IPS DF 6.9 (cell line): ENCODE measurements around the gene MAP2K7.

Experiments used
- DNase-seq: peaks from one replicate; pipeline ENCODE4 v3.0.0-alpha.2; 2013; ENCODE audit warnings: low read depth, low spot score
- H3K27ac ChIP-seq: one replicate; pipeline ENCODE4 v1.5.1; 2013; ENCODE audit warnings: low read length, control low read depth
- H3K27me3 ChIP-seq: 2 replicates; pipeline ENCODE4 v1.6.1; 2013; ENCODE audit warnings: mild to moderate bottlenecking, low read length; ENCODE audit not compliant: control insufficient read depth, insufficient read depth
- H3K36me3 ChIP-seq: 2 replicates; pipeline ENCODE4 v1.6.1; 2013; ENCODE audit warnings: low read length; ENCODE audit not compliant: control insufficient read depth, insufficient read depth
- H3K4me1 ChIP-seq: 2 replicates; pipeline ENCODE4 v1.6.1; 2013; ENCODE audit warnings: low read length; ENCODE audit not compliant: control insufficient read depth, insufficient read depth
- H3K4me3 ChIP-seq: 2 replicates; pipeline ENCODE4 v1.5.1; 2013; ENCODE audit warnings: mild to moderate bottlenecking, low read length
- H3K9me3 ChIP-seq: 2 replicates; pipeline ENCODE4 v1.6.1; 2013; ENCODE audit warnings: low read length, inconsistent platforms; ENCODE audit not compliant: control insufficient read depth, insufficient read depth
- WGBS: extraction: QIAGEN DNeasy Blood & Tissue Kit; methylation state at CpG from one replicate; pipeline ENCODE4 v1.1.7; 2013; ENCODE audit warnings: mixed read lengths, missing lambda C conversion rate; ENCODE audit not compliant: insufficient read length, insufficient coverage; 5-methylcytosine and 5-hydroxymethylcytosine counted together

Gene MAP2K7

DNA sequence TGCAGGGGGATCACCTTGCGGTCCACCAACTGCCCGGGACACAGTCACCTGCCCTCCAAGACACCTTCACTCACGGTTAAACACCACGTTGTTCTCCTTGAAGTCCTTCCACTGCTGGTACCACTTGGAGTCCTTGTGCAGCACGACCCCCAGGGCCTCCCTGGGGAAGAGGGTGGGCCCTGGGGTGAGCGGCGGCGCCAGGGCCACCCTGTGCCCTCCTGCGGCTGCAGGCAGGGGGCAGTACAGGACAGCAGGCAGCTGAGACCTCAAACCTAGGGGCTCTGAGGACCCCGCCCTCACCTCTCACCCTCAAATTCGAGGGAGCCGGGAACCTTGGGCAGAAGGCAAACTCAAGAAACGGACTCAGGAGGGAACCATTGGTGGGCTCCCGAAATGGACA lies 29.7 kb downstream of the MAP2K7 start:
- no peak for DNase-seq
- Histone ChIP-seq H3K9me3 (no peaks in the 10 kb centered on the region), H3K27me3 (no peaks in the 10 kb centered on the region), H3K4me3 (no peak overlapping the region), H3K27ac (no peak overlapping the region), H3K36me3 (peaks cover 51% of the 10 kb centered on the region), H3K4me1 (0 out of 2 replicates have a peak, but pooled peaks cover 1% of the 10 kb centered on the region)
- no CpG with 5 or more reads among the region's 14 CpGs for WGBS

DNA sequence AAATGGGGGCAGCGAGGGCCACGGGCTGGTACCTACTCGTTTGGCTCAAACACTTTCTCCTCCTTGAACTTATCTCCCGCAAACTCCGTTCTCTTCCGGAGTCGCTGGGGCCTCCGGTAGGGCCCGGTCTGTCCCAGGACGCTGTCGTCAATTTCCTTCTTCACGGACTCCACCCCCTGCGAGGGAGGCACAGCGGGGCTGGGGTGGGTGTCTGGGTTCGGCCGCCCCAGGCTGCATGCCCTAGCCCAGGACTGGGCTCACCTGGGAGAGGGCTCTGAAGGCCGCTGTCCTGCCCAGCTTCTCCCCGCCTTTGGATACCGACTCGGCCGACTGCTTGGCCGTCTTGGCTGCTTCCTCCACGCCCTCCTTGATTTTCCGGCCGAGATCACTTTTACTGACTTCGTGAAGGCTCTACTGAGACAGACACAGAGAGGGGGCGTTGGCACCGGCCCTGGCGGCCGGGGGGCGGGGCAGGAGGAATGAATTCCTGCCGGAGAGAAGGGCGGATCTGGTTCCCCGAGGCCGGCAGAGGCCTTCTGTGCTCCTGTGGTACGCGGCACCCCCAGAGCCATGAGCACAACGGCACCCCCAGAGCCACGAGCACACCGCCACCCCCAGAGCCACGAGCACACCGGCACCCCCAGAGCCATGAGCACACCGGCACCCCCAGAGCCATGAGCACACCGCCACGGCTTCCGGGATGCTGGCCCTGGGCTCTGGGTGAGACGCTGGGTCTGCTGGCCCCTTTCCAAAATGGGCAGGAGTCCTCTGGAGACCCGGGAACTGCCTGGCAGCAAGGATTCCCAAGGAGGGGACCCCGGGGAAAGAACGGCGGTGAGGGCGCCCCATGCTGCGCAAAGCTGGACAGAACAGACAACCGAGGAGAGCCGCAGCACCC lies 30.4 kb downstream of the MAP2K7 start:
- no peak for DNase-seq
- no peaks in the 10 kb centered on the region for H3K27me3 ChIP-seq
- H3K27ac ChIP-seq, result no peak overlapping the region
- H3K9me3 ChIP-seq, result no peaks in the 10 kb centered on the region
- H3K36me3 ChIP-seq, result peaks cover 51% of the 10 kb centered on the region
- 0 out of 2 replicates have a peak, but pooled peaks cover under 1% of the 10 kb centered on the region for H3K4me1 ChIP-seq
- H3K4me3 ChIP-seq, result no peak overlapping the region
- WGBS, result no CpG with 5 or more reads among the region's 55 CpGs

DNA sequence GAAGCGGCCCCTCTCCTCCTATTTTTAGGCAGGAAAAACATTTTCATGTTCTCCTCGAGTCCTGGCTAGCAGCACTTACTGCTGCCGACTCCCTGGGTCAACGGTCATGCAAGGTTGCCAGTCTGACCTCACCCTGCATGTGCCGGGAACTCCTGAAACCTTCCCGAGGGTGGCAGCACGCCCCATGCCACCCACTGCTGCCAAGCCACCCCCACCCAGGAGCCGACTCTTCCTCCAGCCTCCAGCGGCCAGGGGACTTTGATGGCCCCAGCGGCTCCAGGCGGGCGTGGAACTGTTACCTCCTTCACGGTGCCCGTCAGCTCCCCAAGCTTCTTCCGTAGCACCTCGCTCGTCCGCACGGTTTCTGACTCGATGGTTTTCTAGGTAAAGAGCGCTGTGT lies 31.1 kb downstream of the MAP2K7 start:
- no peaks in the 10 kb centered on the region for H3K27me3 ChIP-seq
- H3K27ac ChIP-seq, result no peak overlapping the region
- no peaks in the 10 kb centered on the region for H3K9me3 ChIP-seq
- no CpG with 5 or more reads among the region's 21 CpGs for WGBS
- H3K4me3 ChIP-seq, result no peak overlapping the region
- peaks cover 51% of the 10 kb centered on the region for H3K36me3 ChIP-seq
- no peaks in the 10 kb centered on the region for H3K4me1 ChIP-seq
- DNase-seq, result no peak

DNA sequence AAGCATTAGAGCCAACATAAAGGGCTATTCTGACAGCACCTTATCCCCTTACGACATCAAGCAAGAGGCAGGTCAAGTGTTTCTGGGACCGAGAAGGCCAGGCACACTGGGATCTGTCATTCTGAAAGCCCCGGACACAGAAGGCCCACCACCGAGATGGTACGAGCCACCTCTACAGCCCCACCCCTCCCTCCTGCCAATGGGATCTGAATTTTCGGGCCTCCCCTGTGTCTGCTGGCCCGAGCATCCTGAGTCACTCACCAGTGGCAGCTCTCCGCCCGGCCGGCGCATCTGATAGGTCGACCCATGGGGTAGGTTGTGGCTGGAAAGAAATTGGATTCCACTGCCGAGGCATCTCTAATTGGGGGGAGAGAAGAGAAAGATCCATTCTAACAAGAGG lies 37.2 kb downstream of the MAP2K7 start:
- WGBS, result no CpG with 5 or more reads among the region's 13 CpGs
- H3K4me3 ChIP-seq, result no peak overlapping the region
- H3K27ac ChIP-seq, result no peak overlapping the region
- H3K9me3 ChIP-seq, result no peaks in the 10 kb centered on the region
- no peaks in the 10 kb centered on the region for H3K27me3 ChIP-seq
- no peak for DNase-seq
- H3K4me1 ChIP-seq, result no peaks in the 10 kb centered on the region
- peaks cover 12% of the 10 kb centered on the region for H3K36me3 ChIP-seq

DNA sequence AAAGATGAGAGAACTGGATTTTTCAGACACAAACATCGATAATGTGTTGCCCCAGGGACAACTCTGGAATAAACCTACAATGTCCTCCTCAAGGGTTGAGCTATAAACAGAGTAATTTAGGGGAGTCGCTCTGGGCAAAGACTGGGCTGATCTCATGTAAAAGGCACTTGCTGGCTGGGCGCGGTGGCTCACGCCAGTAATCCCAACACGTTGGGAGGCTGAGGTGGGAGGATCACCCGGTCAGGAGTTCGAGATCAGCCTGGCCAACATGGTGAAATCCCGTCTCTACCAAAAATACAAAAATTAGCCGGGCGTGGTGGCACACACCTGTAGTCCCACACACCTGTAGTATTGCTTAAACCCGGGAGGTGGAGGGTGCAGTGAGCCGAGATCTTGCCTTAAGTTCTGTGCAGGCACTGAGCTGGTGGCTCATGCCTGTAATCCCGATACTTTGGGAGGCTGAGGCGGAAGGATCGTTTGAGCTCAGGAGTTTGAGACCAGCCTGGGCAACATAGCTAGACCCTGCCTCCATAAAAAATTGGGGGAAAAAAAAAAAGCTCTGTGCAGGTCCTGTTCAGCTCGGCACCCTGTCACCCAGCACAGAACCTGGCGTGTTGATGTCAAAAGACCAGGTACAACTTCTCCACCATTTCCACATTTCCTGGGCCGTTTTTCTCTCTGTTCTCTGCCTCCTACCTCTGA lies 38.4 kb downstream of the MAP2K7 start:
- peaks cover 10% of the 10 kb centered on the region for H3K36me3 ChIP-seq
- H3K4me3 ChIP-seq, result no peak overlapping the region
- no peaks in the 10 kb centered on the region for H3K27me3 ChIP-seq
- WGBS, result no CpG with 5 or more reads among the region's 19 CpGs
- no peak overlapping the region for H3K27ac ChIP-seq
- no peaks in the 10 kb centered on the region for H3K4me1 ChIP-seq
- no peak for DNase-seq
- H3K9me3 ChIP-seq, result no peaks in the 10 kb centered on the region

DNA sequence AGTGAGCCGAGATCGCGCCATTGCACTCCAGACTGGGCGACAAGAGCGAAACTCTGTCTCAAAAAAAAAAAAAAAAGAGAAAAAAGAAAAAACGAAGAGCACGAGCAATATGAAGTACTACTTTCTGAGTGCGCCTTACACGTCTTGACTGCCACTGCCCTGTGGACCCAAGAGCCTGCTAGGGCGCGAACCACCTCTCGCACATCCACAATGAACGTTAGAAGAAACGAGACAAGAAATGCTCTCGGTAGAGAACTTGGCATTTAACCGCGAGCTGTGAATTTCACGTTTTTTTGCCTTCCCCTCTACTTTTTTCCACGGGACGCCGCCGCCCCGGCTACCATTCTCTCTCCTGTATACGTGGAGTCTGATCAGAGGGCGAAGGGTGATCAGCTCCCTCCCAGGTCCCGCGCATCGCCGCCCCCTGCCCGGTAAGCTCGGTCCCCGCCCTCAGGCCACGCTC lies 39.3 kb downstream of the MAP2K7 start:
- H3K9me3 ChIP-seq, result no peaks in the 10 kb centered on the region
- H3K36me3 ChIP-seq, result peaks cover 7% of the 10 kb centered on the region; the same call in 1 of the 2 replicates
- DNase-seq, result no peak
- H3K4me1 ChIP-seq, result no peaks in the 10 kb centered on the region
- no peaks in the 10 kb centered on the region for H3K27me3 ChIP-seq
- no peak overlapping the region for H3K27ac ChIP-seq
- H3K4me3 ChIP-seq, result peak overlapping the region; percentile 67
- WGBS, result no CpG with 5 or more reads among the region's 33 CpGs

DNA sequence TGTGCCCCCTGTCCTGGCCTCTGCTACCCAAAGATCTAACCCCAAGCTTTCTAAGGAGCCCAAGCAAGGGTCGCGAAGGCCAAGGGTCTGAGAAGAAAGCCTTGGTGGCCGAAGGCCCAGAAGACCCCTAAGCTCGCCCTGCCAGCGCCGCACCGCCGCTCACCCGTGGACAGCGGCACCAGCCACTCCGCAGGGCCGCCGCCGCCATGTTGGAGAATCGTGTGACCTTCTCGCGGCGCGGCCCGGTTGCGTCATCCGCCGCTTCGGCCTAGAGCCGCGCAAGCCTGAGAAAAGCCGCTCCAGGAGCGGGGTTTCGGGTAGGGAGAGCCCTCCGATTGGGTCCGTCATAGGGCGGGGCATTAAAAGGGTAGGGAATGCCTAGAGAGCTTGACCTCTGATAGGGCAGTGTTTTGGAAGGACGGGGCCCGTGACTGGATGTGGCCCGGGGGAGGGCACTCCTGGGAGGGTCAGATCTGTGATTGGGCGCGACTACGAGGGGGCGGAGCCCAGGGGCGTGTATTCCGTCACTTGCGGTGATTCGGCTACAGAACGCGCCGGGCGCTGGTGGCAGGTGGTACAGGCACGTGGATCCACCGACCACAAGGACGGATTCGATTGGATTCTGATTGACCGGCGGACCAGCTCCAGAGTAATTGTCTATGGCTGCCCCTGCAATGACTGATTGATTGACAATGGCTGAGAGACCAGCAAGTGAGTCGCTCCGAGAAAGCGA lies 39.9 kb downstream of the MAP2K7 start, which contains the start of gene TIMM44:
TIMM44 (minus strand) TSS at position 223 of the 733 bp plus-strand sequence; CDS start at position 208, 15 bp downstream.
- no peaks in the 10 kb centered on the region for H3K4me1 ChIP-seq
- no peaks in the 10 kb centered on the region for H3K9me3 ChIP-seq
- no peaks in the 10 kb centered on the region for H3K27me3 ChIP-seq
- DNase-seq, result peak; percentile 99
- no CpG with 5 or more reads among the region's 56 CpGs for WGBS
- no peak within 1 kb of the TSS for H3K27ac ChIP-seq
- peaks cover 7% of the 10 kb centered on the region; the same call in 1 of the 2 replicates for H3K36me3 ChIP-seq
- peak within 1 kb of the TSS; percentile 67 for H3K4me3 ChIP-seq

DNA sequence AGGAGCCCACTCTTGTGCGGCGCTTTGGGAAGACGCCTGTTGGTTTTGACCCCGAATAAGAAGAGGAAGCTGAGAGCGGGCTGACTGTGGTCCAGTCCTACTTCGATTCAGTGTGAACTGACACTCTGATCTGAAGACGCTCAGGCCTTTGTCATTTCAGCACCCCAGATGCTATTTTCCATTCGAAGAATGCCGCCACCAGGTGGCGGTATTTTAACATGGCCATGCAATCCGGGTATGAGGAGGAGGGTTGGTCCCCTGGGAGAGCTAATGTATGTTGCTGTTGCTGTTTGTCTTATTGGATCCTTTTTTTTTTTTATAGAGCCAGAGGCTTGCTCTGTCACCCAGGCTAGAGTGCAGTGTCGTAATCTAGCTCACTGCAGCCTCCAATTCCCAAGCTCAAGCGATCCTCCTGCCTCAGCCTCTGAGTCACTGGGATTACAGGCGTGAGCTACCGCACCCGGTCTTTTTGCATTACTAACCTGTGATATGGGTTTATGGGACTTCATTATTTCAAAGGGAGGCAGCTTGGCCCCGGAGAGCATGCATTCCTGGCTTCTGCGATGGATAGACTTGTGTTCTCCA lies 40.6 kb downstream of the MAP2K7 start:
- no CpG with 5 or more reads among the region's 18 CpGs for WGBS
- H3K9me3 ChIP-seq, result no peaks in the 10 kb centered on the region
- H3K36me3 ChIP-seq, result peaks cover 7% of the 10 kb centered on the region; the same call in 1 of the 2 replicates
- no peaks in the 10 kb centered on the region for H3K27me3 ChIP-seq
- no peak for DNase-seq
- H3K27ac ChIP-seq, result no peak overlapping the region
- no peaks in the 10 kb centered on the region for H3K4me1 ChIP-seq
- H3K4me3 ChIP-seq, result peak overlapping the region; percentile 36; the same call in 1 of the 2 replicates

DNA sequence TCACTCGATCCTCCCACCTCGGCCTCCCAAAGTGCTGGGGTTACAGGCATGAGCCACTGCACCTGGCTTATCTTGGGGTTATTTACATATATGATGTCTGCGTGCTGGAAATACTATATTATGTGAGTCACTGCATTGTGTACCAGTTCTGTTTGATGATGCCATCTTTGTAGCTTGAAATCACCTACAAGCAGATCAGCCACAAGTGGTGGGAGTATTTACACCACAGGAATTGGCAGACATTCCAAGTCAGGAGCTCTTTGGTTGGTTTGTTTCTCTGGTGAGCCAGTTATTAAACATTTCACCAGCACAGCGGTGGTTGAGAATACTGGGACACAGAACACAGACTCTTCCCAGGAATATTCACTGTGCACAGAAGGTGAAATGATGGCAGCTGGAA lies 44.3 kb downstream of the MAP2K7 start:
- DNase-seq, result no peak
- Histone ChIP-seq H3K27me3 (no peaks in the 10 kb centered on the region), H3K9me3 (no peaks in the 10 kb centered on the region), H3K4me3 (no peak overlapping the region), H3K36me3 (no peaks in the 10 kb centered on the region), H3K4me1 (peaks cover 2% of the 10 kb centered on the region; the same call in 1 of the 2 replicates), H3K27ac (no peak overlapping the region)
- no CpG with 5 or more reads among the region's 4 CpGs for WGBS
